HS-5 (cell line): Measurements from ENCODE around the gene IL24.
"Not testable (repeated sequence)": the region's sequence is repeated elsewhere in the genome, so short reads cannot be mapped to it uniquely, and the experiment has no call there.

ENCODE experiments used
- DNase-seq: peaks from one replicate; pipeline ENCODE4 v3.0.0-alpha.2; 2012; ENCODE audit warnings: low read depth

IL24 gene

DNA sequence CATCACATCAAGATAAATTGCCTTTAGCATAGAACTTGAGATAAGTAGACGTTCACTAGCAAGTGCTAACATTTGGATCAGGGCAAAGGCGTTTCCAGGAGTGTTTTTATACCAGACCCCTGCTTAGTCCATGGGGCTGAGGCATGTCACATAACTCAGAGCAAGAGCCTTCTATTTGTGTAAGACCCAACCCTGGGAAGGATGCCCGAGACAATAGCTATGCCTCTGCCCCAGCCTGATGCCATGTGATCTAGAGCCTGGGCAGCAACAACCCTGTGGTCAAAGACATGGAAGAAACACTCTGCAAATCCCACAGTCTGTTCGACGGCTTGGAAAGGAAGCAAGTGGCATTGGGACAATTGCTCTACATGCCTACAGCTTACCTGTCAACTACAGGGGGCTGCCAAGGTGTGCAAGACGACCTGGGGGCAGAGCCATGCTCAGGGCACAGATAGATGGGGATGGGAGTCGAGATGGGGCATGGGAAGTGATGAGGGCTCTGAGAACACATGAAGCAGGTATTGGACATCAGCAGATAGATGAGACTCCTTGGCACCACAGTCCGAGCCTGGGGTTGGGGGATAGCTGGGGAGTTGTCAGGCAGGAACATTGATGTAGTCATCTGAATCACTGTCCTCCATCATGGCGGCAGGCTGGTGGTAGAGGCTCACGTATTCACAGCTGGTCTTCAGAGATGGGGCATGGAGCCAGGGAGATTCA lies 7.3 kb downstream of the IL24 start:
- DNase-seq = no peak

GRCh38 chr1:206905295-206906164 lies 8.3 kb downstream of the IL24 start:
- DNase-seq = peak; percentile 96

DNA sequence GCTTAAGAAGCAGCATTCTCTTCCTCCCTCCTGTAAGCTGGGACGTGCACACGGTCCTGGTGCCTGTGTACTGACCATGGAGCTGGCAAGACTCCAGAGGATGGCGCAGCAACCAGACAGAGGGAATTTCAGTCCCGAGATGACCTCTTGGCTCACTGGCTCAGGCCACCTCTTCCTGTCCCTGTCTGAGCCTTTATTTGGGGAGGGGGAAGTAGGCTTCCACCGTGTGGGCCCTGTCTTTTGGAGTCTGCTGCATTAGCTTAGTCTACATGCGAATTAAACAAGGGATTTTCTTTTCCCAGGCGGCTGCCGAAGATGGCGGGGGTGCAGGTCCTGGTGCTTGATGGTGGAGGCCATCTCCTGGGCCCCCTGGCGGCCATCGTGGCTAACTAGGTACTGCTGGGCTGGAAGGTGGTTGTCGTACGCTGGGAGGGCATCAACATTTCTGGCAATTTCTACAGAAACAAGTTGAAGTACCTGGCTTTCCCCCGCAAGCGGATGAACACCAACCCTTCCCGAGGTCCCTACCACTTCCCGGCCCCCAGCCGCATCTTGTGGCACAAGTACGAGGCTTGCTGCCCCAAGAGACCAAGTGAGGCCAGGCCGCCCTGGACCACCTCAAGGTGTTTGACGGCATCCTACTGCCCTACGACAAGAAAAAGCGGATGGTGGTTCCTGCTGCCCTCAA lies 10.2 kb downstream of the IL24 start:
- DNase-seq = no peak

DNA sequence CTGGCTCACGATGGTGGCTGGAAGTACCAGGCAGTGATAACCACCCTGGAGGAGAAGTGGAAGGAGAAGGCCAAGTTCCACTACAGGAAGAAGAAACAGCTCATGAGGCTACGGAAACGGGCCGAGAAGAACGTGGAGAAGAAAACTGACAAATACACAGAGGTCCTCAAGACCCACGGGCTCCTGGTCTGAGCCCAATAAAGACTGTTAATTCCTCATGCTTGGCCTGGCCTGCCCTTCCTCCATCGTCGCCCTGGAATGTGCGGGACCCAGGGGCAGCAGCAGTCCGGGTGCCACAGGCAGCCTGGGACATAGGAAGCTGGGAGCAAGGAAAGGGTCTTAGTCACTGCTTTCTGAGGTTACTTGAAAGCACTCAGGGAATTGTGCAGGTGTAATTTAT lies 10.8 kb downstream of the IL24 start:
- DNase-seq = no peak

- no peak for DNase-seq
Measured at GRCh38 chr1:206909161-206909882, 12.1 kb downstream of the IL24 start.

- no peak for DNase-seq
Measured at GRCh38 chr1:206909883-206910318, 12.7 kb downstream of the IL24 start.

- peak; percentile 61 for DNase-seq
Measured at GRCh38 chr1:206911064-206911663, 13.9 kb downstream of the IL24 start.

DNA sequence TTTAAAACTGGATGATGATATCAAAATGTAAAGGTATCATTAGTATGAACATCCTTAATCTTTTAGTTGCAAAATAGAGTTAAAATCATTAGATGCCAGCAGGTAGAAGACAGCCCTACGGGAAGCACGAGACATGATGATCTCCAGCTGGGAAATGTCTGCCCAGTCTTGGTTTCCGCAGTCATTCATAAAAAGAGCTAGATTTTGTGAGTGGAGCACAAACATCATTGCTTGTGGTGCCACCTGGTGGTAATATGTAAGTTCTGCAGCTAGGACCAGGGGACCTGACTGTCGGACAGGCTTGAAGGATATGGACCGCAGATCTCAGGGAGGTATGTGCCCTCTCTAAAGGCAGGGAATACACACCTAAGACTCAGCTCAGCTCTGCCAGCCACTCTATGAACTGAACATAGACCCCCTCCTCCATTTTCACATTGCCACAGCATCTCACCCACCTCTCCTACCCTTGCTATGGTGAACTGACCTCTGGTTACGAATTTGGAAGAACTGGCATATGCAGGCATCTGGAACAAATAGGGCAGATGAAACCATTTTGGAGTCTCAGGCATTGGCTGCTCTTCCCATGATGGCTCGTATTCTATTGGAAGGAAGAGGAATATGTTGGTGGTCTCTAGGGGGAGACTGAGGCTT lies 15.3 kb downstream of the IL24 start:
- peak; percentile 56 for DNase-seq

- DNase-seq = no peak
Measured at GRCh38 chr1:206913766-206914537, 16.7 kb downstream of the IL24 start.

GRCh38 chr1:206915030-206915735 lies 17.9 kb downstream of the IL24 start:
- no peak for DNase-seq

- no peak for DNase-seq
Measured at GRCh38 chr1:206916000-206916709, 18.9 kb downstream of the IL24 start.

GRCh38 chr1:206918076-206918475 lies 20.8 kb downstream of the IL24 start:
- no peak for DNase-seq

- no peak for DNase-seq
Measured at GRCh38 chr1:206921772-206922265, 24.6 kb downstream of the IL24 start, which contains the start of gene FCMR. Gene FCMR, minus strand, starts transcription at chr1:206921941. Its CDS starts 87 bp downstream, at chr1:206921854.

GRCh38 chr1:206922524-206922923 lies 25.3 kb downstream of the IL24 start:
- DNase-seq = no peak

GRCh38 chr1:206923009-206923960 lies 26.0 kb downstream of the IL24 start:
- DNase-seq = no peak

DNA sequence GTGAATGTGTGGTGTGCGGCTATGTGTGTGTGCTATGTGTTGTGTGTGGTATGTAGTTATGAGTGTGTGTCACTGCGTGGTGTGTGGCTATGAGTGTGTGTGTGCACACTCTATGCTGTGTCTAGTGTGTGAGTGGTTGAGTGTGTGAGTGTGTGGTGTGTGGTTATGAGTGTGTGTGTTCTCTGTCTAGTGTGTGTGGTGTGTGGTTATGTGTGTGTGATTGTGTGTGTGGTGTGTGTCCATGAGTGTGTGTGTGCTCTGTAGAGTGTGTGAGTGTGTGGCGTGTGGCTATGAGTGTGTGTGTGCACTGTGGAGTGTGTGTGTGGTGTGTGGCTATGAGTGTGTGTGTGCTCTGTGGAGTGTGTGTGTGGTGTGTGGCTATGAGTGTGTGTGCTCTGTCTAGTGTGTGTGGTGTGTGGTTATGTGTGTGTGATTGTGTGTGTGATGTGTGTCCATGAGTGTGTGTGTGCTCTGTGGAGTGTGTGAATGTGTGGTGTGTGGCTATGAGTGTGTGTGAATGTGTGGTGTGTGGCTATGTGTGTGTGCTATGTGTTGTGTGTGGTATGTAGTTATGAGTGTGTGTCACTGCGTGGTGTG lies 26.8 kb downstream of the IL24 start:
- DNase-seq = not testable (repeated sequence)

DNA sequence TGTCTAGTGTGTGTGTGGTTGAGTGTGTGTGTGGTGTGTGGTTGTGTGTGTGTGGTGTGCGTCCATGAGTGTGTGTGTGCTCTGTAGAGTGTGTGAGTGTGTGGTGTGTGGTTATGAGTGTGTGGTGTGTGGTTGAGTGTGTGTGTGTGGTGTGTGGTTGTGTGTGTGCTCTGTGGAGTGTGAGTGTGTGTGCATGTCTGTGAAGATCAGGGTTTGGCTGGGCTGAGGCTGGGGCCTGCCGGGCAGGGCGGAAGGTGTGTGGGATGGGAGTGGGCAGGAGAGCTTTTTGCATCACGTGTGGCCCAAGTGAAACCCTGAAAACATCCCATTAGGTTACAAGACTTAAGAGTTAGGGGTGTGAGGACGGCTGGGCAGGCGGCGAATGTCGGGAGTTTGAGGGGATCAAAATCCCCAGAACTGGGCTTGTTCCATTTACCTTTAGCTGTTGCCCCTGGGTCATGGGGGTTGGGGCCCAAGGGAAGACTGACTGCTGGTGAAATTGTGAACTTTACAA lies 27.4 kb downstream of the IL24 start:
- no peak for DNase-seq
